HFF-Myc (cell line): ENCODE results near the gene TBC1D17.

Experiments
- DNase-seq: peaks from one replicate; pipeline ENCODE4 v3.0.0-alpha.2; 2011; ENCODE audit warnings: low read depth; ENCODE audit errors: extremely low read depth
- H3K4me3 ChIP-seq: replicated peaks from 2 replicates; pipeline ENCODE4 v1.5.1; 2011; ENCODE audit warnings: low read depth, mild to moderate bottlenecking, control low read depth, low read length
- CTCF ChIP-seq: IDR thresholded peaks from 2 replicates; pipeline ENCODE4 v1.5.1; 2012; ENCODE audit warnings: mild to moderate bottlenecking, low read depth, low read length, control low read depth; ENCODE audit errors: missing control alignments

TBC1D17 gene

GRCh38 chr19:49873834-49874233 is 3.7 kb upstream of the TBC1D17 start:
- no peak overlapping the region for H3K4me3 ChIP-seq
- no peak for TF ChIP-seq CTCF
- no peak for DNase-seq

GRCh38 chr19:49874503-49875157 is 2.9 kb upstream of the TBC1D17 start:
- no peak for DNase-seq
- peak overlapping the region; percentile 91 for H3K4me3 ChIP-seq
- no peak for TF ChIP-seq CTCF

GRCh38 chr19:49875177-49875576 is 2.3 kb upstream of the TBC1D17 start:
- no peak for TF ChIP-seq CTCF

GRCh38 chr19:49875857-49876421 is 1.6 kb upstream of the TBC1D17 start:
- H3K4me3 ChIP-seq, result peak overlapping the region; percentile 91
- no peak for DNase-seq
- no peak for TF ChIP-seq CTCF

More at GRCh38 chr19:49875177-49875576, 2.3 kb upstream of the TBC1D17 start:
- DNase-seq, result no peak
- H3K4me3 ChIP-seq, result peak overlapping the region; percentile 91

- H3K4me3 ChIP-seq, result peak overlapping the region; percentile 91
- TF ChIP-seq CTCF, result no peak
These were observed 981 bp upstream of the TBC1D17 start for GRCh38 chr19:49876422-49877019.

GRCh38 chr19:49877879-49878743 is 609 bp downstream of the TBC1D17 start:
- peak; percentile 87 for DNase-seq
- peak overlapping the region; percentile 91 for H3K4me3 ChIP-seq
- no peak for TF ChIP-seq CTCF

More at GRCh38 chr19:49876422-49877019, 981 bp upstream of the TBC1D17 start:
- peak; percentile 96 for DNase-seq
